ENCODE results near the gene NOL7. TPM values are rescaled to one million over a fixed set of nuclear protein-coding genes. Genes with fewer than 3 reads are reported as not detected.

The NOL7 gene
- total and polyA plus RNA-seq, 9 of the 15 experiments (the other 6 are each of a cell fraction or from before 2014, with no cell fraction given): 19.4 to 235 (median 157) TPM

GRCh38 chr6:13662651-13663334 lies 47.7 kb downstream of the NOL7 start (continued):
- TF ChIP-seq ZBTB40 (IDR thresholded peaks at IDR 0.05) (peak; percentile 42; the same call in 1 of the 2 replicates), ZBTB40 (CRISPR knock-in tag; IDR thresholded peaks at IDR 0.05) (no peak), NONO (IDR thresholded peaks at IDR 0.05; ENCODE audit: low read depth in 2 of 2, low read length in 1 of 2) (no peak), HLTF (IDR thresholded peaks at IDR 0.05) (peak; percentile 46; the same call in 1 of the 2 replicates), PHB2 (IDR thresholded peaks at IDR 0.05; ENCODE audit: low read depth) (0 out of 2 replicates have a peak, but pooled peaks have one; percentile 45), CAMTA2 (CRISPR knock-in tag; conservative IDR thresholded peaks at IDR 0.05) (no peak), NCOA6 (IDR thresholded peaks at IDR 0.05) (no peak), CTCFL (IDR thresholded peaks at IDR 0.05; ENCODE audit: borderline replicate concordance, insufficient read depth, low read depth, low read length, poor library complexity, severe bottlenecking) (no peak), HNRNPK (IDR thresholded peaks at IDR 0.05; ENCODE audit: low read depth, low read length, poor library complexity, severe bottlenecking) (no peak), ZSCAN29 (IDR thresholded peaks at IDR 0.05) (no peak), ZNF764 (CRISPR knock-in tag; IDR thresholded peaks at IDR 0.05; ENCODE audit: low read depth) (no peak), TRIM28 (IDR thresholded peaks at IDR 0.05) (no peak), FOSL1 (tag; conservative IDR thresholded peaks at IDR 0.05) (no peak)
